ENCODE measurements around the gene SLC22A4. TPM values are rescaled to one million over a fixed set of nuclear protein-coding genes. Genes with fewer than 3 reads are reported as not detected.

Gene SLC22A4
- total and polyA plus RNA-seq, 4 donors, result 0.25 to 42.2 (median 0.47) TPM

DNA sequence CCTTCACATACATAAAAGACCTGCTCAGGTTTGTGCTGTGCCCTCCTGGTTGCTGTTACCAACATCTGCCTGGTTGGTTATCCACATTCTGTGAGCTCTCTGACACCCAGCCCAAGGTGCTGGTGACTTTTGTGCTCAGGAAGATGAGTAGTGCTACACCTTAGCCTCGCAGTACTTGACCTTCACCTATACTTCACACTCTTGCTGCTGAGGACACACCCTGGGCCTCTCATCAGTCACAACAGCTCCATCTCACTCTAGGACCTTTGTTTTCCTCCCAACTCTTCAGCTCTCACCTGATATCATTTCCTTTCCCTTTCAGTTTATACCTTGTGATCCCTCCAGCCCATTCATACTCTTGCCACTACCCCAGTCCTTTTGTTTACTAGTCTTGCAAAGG, 64.6 kb downstream of the SLC22A4 start:
- Histone ChIP-seq H3K27me3 (ENCODE audit: control insufficient read depth in 4 of 4, insufficient read depth in 4 of 4, low read length in 3 of 4) (no peaks in the 10 kb centered on the region), H3K36me3 (ENCODE audit: control insufficient read depth in 4 of 4, insufficient read depth in 3 of 4, low read depth in 1 of 4, low read length in 3 of 4) (peaks cover 0 to 3% (median 2%) of the 10 kb centered on the region in 4 donors), H3K9me3 (ENCODE audit: control insufficient read depth in 4 of 4, low read length in 3 of 4) (no peaks in the 10 kb centered on the region), H3K4me1 (ENCODE audit: control insufficient read depth in 4 of 4, insufficient read depth in 4 of 4, low read length in 3 of 4) (peaks cover 0 to 8% (median 4%) of the 10 kb centered on the region in 4 donors), H3K9ac (ENCODE audit: low read depth in 1 of 2, low read length in 2 of 2) (no peak overlapping the region), H3K4me3 (ENCODE audit: low read depth in 1 of 3, low read length in 3 of 3) (no peak overlapping the region), H3K27ac (ENCODE audit: low read depth in 1 of 2, low read length in 2 of 2) (no peak overlapping the region)
- WGBS, result 78% methylated on average over 1 of the region's 1 CpG
- TF ChIP-seq FOXA1 (IDR thresholded peaks at IDR 0.05), result no peak
- TF ChIP-seq RXRA (IDR thresholded peaks at IDR 0.05), result no peak
- DNase-seq (ENCODE audit: low spot score), result no peak

DNA sequence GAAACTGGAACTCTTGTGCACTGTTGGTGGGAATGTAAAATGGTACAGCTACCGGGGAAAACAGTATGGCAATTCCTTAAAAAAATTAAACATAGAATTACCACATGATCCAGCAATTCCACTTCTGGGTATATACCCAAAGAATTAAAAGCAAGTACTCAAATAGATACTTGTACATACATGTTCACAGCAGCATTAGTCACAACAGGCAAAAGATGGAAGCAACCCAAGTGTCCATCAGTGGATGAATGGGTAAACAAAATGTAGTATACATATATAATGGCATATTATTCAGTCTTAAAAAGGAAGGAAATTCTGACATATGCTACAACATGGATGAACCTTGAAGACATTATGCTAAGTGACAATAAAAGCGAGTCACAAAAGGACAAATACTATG, 67.9 kb downstream of the SLC22A4 start:
- Histone ChIP-seq H3K9ac (ENCODE audit: low read depth in 1 of 2, low read length in 2 of 2) (no peak overlapping the region), H3K9me3 (ENCODE audit: control insufficient read depth in 4 of 4, low read length in 3 of 4) (no peaks in the 10 kb centered on the region), H3K4me1 (ENCODE audit: control insufficient read depth in 4 of 4, insufficient read depth in 4 of 4, low read length in 3 of 4) (peaks cover 0 to 19% (median 12%) of the 10 kb centered on the region in 4 donors), H3K36me3 (ENCODE audit: control insufficient read depth in 4 of 4, insufficient read depth in 3 of 4, low read depth in 1 of 4, low read length in 3 of 4) (peaks cover 2 to 9% (median 3%) of the 10 kb centered on the region in 4 donors), H3K4me3 (ENCODE audit: low read depth in 1 of 3, low read length in 3 of 3) (no peak overlapping the region), H3K27me3 (ENCODE audit: control insufficient read depth in 4 of 4, insufficient read depth in 4 of 4, low read length in 3 of 4) (no peaks in the 10 kb centered on the region), H3K27ac (ENCODE audit: low read depth in 1 of 2, low read length in 2 of 2) (no peak overlapping the region)
- no peak for DNase-seq (ENCODE audit: low spot score)
- WGBS, result 100% methylated on average over 2 of the region's 2 CpGs
- TF ChIP-seq SP1 (IDR thresholded peaks at IDR 0.05), result no peak
- TF ChIP-seq JUND (IDR thresholded peaks at IDR 0.05), result no peak
- no peak for TF ChIP-seq ZBTB33 (IDR thresholded peaks at IDR 0.05)
- TF ChIP-seq HNF4A (conservative IDR thresholded peaks at IDR 0.05), result no peak
- TF ChIP-seq EGR1 (IDR thresholded peaks at IDR 0.05; ENCODE audit: low read depth in 2 of 2), result no peak
- TF ChIP-seq RAD21 (IDR thresholded peaks at IDR 0.05), result no peak
- TF ChIP-seq, protein P1, sequence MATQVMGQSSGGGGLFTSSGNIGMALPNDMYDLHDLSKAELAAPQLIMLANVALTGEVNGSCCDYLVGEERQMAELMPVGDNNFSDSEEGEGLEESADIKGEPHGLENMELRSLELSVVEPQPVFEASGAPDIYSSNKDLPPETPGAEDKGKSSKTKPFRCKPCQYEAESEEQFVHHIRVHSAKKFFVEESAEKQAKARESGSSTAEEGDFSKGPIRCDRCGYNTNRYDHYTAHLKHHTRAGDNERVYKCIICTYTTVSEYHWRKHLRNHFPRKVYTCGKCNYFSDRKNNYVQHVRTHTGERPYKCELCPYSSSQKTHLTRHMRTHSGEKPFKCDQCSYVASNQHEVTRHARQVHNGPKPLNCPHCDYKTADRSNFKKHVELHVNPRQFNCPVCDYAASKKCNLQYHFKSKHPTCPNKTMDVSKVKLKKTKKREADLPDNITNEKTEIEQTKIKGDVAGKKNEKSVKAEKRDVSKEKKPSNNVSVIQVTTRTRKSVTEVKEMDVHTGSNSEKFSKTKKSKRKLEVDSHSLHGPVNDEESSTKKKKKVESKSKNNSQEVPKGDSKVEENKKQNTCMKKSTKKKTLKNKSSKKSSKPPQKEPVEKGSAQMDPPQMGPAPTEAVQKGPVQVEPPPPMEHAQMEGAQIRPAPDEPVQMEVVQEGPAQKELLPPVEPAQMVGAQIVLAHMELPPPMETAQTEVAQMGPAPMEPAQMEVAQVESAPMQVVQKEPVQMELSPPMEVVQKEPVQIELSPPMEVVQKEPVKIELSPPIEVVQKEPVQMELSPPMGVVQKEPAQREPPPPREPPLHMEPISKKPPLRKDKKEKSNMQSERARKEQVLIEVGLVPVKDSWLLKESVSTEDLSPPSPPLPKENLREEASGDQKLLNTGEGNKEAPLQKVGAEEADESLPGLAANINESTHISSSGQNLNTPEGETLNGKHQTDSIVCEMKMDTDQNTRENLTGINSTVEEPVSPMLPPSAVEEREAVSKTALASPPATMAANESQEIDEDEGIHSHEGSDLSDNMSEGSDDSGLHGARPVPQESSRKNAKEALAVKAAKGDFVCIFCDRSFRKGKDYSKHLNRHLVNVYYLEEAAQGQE (IDR thresholded peaks at IDR 0.05), result no peak
- TF ChIP-seq GABPA (IDR thresholded peaks at IDR 0.05 in 1 of 2, conservative IDR thresholded peaks at IDR 0.05 in 1 of 2), result no peak
- TF ChIP-seq FOXA1 (IDR thresholded peaks at IDR 0.05), result no peak
- no peak for TF ChIP-seq TAF1 (conservative IDR thresholded peaks at IDR 0.05)
- no peak for TF ChIP-seq ATF3 (IDR thresholded peaks at IDR 0.05)
- TF ChIP-seq FOXA2 (IDR thresholded peaks at IDR 0.05), result no peak
- no peak for TF ChIP-seq YY1 (IDR thresholded peaks at IDR 0.05)
- TF ChIP-seq RXRA (IDR thresholded peaks at IDR 0.05), result no peak
- TF ChIP-seq, protein P2, sequence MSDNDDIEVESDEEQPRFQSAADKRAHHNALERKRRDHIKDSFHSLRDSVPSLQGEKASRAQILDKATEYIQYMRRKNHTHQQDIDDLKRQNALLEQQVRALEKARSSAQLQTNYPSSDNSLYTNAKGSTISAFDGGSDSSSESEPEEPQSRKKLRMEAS (IDR thresholded peaks at IDR 0.05), result no peak
- TF ChIP-seq HNF4G (IDR thresholded peaks at IDR 0.05), result no peak
- TF ChIP-seq NR2F2 (IDR thresholded peaks at IDR 0.05), result no peak
- TF ChIP-seq, protein P3, sequence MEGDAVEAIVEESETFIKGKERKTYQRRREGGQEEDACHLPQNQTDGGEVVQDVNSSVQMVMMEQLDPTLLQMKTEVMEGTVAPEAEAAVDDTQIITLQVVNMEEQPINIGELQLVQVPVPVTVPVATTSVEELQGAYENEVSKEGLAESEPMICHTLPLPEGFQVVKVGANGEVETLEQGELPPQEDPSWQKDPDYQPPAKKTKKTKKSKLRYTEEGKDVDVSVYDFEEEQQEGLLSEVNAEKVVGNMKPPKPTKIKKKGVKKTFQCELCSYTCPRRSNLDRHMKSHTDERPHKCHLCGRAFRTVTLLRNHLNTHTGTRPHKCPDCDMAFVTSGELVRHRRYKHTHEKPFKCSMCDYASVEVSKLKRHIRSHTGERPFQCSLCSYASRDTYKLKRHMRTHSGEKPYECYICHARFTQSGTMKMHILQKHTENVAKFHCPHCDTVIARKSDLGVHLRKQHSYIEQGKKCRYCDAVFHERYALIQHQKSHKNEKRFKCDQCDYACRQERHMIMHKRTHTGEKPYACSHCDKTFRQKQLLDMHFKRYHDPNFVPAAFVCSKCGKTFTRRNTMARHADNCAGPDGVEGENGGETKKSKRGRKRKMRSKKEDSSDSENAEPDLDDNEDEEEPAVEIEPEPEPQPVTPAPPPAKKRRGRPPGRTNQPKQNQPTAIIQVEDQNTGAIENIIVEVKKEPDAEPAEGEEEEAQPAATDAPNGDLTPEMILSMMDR (IDR thresholded peaks at IDR 0.05; ENCODE audit: low read depth, low read length, missing input control), result no peak
